Measurements from ENCODE around the gene COG1. TPM values are rescaled to one million over a fixed set of nuclear protein-coding genes. Genes with fewer than 3 reads are reported as not detected.

COG1 gene
- total RNA-seq, 4 donors from 2014 or later: 8.0 to 14.7 (median 9.2) TPM

DNA sequence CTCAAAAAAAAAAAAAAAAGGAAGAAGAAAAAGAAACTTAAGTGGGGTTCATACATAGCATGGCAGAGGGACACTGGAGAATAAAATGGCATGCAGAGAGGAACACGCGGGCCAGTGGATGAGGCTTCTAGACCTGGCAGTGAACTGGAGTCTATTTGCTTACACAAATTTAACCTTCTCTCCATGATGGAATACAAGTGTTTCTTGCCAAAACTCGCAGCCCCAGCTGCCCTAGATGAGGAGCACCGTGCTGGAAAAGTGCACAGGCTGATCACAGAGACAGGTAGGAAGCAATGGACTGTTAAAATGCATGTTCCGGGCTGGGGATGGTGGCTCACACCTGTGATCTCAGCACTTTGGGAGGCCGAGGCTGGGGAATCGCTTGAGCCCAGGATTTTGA lies 18.7 kb upstream of the COG1 start:
- WGBS, 2 donors: 75 to 92% methylated on average over 7 of the region's 7 CpGs
- TF ChIP-seq POLR2A (IDR thresholded peaks at IDR 0.05): no peak
- no peak for TF ChIP-seq CTCF (IDR thresholded peaks at IDR 0.05)
- no peaks in the 10 kb centered on the region for H3K4me1 ChIP-seq
- intact Hi-C loops (cut with DNase I): no loop called here
- DNase-seq: no peak
- peaks cover 0 to 6% (median 0%) of the 10 kb centered on the region in 4 donors for H3K27me3 ChIP-seq
- no peak overlapping the region for H3K27ac ChIP-seq
- no peaks in the 10 kb centered on the region for H3K9me3 ChIP-seq
- H3K4me3 ChIP-seq: no peak overlapping the region
- no peaks in the 10 kb centered on the region for H3K36me3 ChIP-seq

DNA sequence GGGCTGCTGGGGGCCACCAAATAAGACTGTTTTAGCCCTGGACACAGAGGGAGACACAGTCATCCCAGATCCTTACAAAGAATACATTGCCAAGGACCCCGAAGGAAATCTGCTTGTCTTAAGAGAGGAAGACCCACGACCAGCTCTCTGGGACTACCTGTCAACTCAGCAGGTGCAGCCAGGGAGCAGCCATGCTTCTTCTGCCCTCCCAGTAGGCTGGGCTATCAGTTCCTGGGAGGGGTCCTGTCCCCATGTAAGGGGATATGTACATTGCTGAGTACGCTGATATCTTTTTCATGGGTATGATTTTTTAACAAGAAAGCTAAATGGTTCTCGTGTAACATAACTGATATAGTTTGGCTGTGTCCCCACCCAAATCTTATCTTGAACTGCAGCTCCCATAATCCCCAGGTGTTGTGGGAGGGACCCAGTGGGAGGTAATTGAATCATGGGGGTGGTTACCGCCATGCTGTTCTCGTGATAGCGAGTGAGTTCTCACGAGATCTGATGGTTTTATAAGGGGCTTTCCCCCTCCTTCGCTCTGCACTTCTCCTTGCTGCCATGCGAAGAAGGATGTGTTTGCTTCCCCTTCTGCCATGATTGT lies 16.8 kb upstream of the COG1 start:
- no peak for DNase-seq
- H3K27ac ChIP-seq: no peak overlapping the region
- H3K27me3 ChIP-seq: no peaks in the 10 kb centered on the region
- intact Hi-C loops (cut with DNase I): no loop called here
- no peaks in the 10 kb centered on the region for H3K36me3 ChIP-seq
- 85 to 86% methylated on average over 9 to 10 of the region's 10 CpGs for WGBS, 2 donors
- H3K4me3 ChIP-seq: no peak overlapping the region
- H3K4me1 ChIP-seq: no peaks in the 10 kb centered on the region
- no peak for TF ChIP-seq POLR2A (IDR thresholded peaks at IDR 0.05)
- TF ChIP-seq CTCF (IDR thresholded peaks at IDR 0.05): no peak
- H3K9me3 ChIP-seq: no peaks in the 10 kb centered on the region

- Histone ChIP-seq H3K4me1 (no peaks in the 10 kb centered on the region), H3K27ac (no peak overlapping the region), H3K9me3 (no peaks in the 10 kb centered on the region), H3K36me3 (no peaks in the 10 kb centered on the region), H3K27me3 (no peaks in the 10 kb centered on the region), H3K4me3 (no peak overlapping the region)
- DNase-seq: no peak
- intact Hi-C loops (cut with DNase I): no loop called here
- 77 to 88% methylated on average over 5 of the region's 5 CpGs for WGBS, 2 donors
- TF ChIP-seq CTCF (IDR thresholded peaks at IDR 0.05): no peak
Observed at GRCh38 chr17:73179387-73179786, 13.5 kb upstream of the COG1 start.

DNA sequence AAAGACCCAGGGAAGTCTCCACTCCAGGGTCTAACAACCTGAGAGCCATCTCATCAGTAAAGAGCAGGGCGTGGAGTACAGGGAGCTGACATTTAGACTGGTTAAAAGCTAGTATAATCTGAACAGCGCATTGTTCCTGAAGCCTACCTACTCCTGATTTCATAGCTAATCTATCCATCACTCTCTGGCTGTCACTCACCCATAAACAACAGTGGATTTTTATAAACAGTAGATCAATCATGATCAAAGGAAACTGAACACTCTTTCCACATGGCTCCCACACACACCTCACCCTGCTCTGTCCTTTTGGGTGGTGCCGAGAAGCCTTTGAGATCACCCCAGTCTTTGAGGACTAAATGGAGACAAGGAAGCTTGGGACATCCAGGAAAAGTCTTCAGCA lies 13.0 kb upstream of the COG1 start:
- intact Hi-C loops (cut with DNase I): no loop called here
- TF ChIP-seq CTCF (IDR thresholded peaks at IDR 0.05): no peak
- no peak for TF ChIP-seq POLR2A (IDR thresholded peaks at IDR 0.05)
- Histone ChIP-seq H3K27me3 (no peaks in the 10 kb centered on the region), H3K27ac (no peak overlapping the region), H3K36me3 (no peaks in the 10 kb centered on the region), H3K4me1 (no peaks in the 10 kb centered on the region), H3K4me3 (no peak overlapping the region), H3K9me3 (no peaks in the 10 kb centered on the region)
- no peak for DNase-seq
- WGBS, 2 donors: 57 to 74% methylated on average over 3 of the region's 3 CpGs

DNA sequence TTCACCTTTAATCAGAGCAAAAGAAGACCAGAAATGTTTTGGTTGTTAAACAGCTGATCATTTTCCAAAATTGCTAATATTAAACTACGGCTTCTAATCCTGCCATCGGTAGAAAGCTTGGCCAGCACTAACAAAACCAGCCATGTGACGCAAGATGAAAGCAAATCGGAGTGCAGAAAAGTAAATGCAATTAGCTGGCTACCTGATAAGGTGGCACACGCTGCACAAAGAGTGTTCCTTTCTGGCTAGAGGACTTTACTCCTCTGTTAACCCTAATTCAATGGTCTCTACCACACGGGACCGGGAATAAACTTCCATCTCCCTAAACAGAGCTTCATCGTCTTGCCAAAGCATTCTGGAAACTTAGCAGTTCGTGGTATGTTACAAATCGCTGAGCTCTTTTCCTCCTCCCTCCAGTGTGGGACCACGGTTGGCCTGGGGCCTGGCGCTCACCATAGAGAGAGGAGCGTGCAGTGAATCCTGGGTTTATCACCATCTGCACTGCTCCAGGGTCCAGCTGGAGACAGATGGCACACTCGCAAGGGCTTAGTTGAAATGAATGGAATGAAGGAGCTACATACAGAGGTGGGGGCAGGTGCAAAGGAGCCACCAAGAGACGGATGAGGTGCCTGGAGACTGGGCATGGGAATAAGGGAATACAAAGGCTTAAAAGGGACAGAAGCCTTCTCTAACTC lies 10.1 kb upstream of the COG1 start:
- Histone ChIP-seq H3K4me3 (no peak overlapping the region), H3K4me1 (no peaks in the 10 kb centered on the region), H3K27me3 (no peaks in the 10 kb centered on the region), H3K36me3 (no peaks in the 10 kb centered on the region), H3K9me3 (no peaks in the 10 kb centered on the region), H3K27ac (no peak overlapping the region)
- no peak for TF ChIP-seq POLR2A (IDR thresholded peaks at IDR 0.05)
- TF ChIP-seq CTCF (IDR thresholded peaks at IDR 0.05): no peak
- no peak for DNase-seq
- intact Hi-C loops (cut with DNase I): no loop called here
- WGBS, 2 donors: 48 to 55% methylated on average over 12 to 15 of the region's 15 CpGs

All from esophagus squamous epithelium (tissue), 5 donors.